Measurements from ENCODE around the gene IGLON5.

- TF ChIP-seq CTCF (IDR thresholded peaks at IDR 0.05) (no peak), POLR2AphosphoS5 (IDR thresholded peaks at IDR 0.05) (no peak), POLR2A (IDR thresholded peaks at IDR 0.05) (no peak)
Measured at GRCh38 chr19:51339313-51339686, 27.9 kb downstream of the IGLON5 start.
